Tibial nerve (tissue), 4 donors: ENCODE data around the gene MACO1.

Experiments used
- CTCF ChIP-seq, 5 experiments: fragments of 200-600 bp in 3 of 5; fragments of 450-650 bp in 2 of 5; sonication (generic) in 3 of 5; IDR thresholded peaks; one replicate each; pipeline ENCODE4 v1.5.1; 2016 to 2019; ENCODE audit warnings: antibody characterized with exemption in 5 of 5, mild to moderate bottlenecking in 3 of 5, moderate library complexity in 2 of 5
- EP300 ChIP-seq, 2 donors: sonication (generic); formaldehyde crosslinking; IDR thresholded peaks; one replicate each; pipeline ENCODE4 v1.6.1; 2017; ENCODE audit warnings: antibody characterized with exemption in 2 of 2, mild to moderate bottlenecking in 1 of 2
- POLR2A ChIP-seq, 2 donors: fragments of 450-650 bp; IDR thresholded peaks; one replicate each; pipeline ENCODE4 v1.6.1; 2017; ENCODE audit warnings: antibody characterized with exemption in 2 of 2, mild to moderate bottlenecking in 2 of 2, moderate library complexity in 2 of 2

- TF ChIP-seq CTCF (IDR thresholded peaks at IDR 0.05) = no peak
- TF ChIP-seq EP300 (IDR thresholded peaks at IDR 0.05) = no peak
- no peak for TF ChIP-seq POLR2A (IDR thresholded peaks at IDR 0.05)
Observed at GRCh38 chr1:25513666-25514065, 83.0 kb downstream of the MACO1 start.
